Measurements from ENCODE around the gene RNU6-1.

Gene RNU6-1

DNA sequence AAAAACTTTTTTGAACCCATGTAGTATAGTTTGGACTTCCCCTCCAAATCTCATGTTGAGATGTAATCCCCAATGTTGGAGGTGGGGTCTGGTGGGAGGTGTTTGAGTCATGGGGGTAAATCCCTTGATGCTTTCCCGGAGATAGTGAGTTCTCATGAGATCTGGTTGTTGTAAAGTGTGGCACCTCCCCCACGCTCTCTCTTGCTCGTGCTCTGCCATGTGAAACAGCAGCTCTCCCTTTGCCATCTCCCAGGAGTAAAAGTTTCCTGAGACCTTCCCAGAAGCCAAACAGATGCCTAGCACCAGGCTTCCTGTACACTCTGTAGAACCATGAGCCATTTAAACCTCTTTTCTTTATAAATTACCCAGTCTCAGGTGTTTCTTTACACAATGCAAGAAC is 16.0 kb upstream of the RNU6-1 start:
- no peak for DNase-seq

DNA sequence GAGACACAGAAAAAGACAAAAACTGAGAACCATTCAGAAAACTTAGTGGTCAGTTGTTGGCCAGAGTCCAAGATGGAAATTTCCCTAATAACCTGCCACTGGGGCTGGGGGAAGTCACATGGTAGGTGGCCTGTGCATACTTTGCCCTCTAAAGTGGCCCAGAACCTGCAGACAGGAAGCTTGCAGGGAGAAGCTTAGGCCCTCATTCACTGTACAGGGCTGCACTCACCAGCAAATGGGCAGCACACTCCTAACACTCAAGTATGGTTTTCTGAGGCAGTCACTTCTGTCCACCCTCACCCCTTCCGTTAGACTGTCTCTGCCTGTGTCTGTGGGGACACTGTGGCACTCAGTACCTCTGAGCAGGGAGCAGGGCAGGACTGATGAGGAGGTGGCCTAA is 14.5 kb upstream of the RNU6-1 start:
- no peak for DNase-seq

DNA sequence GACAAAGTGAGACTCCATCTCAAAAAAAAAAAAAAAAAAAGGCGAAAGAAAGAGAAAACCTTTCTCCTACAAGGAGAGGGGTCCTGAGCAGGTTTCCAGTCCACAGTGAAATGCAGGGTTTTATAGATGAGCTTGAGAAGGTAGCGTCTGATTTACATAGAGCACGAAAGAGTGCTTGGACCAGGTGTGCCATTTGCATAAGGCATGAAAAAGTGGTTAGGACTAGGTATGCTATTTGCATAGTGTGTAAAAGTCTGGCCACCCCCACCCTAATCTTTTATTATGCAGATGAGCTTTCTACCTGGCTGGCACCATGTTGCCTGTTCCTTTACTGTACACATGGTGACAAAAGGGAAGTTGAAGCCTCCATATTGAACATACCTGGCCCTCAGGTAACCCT is 13.6 kb upstream of the RNU6-1 start:
- no peak for DNase-seq

DNA sequence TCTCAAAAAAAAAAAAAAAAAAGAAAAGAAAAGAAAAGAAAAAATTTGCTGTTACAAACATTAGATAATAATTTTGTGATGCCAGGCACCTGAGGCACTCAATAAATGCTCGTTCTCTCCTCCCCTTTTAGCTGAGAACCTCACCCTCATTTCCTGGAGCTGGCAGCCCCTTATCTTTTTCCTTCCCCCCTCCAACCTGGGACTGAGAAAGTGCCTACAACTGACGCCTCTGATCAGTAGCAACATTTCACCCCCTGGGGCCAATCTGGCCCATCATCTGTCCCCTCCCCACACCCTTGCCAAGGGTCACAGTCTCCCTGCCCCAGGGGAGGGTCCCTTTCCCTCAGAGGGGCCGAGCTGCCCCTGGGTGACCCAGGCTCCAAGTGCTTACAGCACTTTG is 12.6 kb upstream of the RNU6-1 start:
- no peak for DNase-seq

DNA sequence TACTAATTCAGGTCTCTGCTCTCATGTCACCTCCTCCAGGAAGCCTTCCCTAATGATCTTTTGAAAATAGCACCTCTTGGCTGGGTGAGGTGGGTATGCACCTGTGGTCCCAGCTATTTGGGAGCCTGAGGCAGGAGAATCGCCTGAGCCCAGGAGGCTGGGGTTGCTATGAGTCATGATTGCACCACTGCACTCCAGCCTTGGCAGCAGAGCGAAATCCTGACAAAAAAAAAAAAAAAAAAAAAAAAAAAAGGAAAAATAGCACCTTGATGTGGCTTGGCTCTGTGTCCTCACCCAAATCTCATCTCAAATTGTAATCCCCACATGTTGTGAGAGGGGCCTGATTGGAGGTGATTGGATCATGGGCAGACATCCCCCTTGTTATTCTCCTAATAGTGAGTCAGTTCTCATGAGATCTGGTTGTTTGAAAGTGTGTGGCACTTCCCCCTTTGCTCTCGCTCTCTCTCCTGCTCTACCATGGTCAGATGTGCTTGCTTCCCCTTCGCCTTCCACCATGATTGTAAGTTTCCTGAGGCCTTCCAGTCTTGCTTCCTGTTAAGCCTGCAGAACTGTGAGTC is 11.2 kb upstream of the RNU6-1 start:
- no peak for DNase-seq

DNA sequence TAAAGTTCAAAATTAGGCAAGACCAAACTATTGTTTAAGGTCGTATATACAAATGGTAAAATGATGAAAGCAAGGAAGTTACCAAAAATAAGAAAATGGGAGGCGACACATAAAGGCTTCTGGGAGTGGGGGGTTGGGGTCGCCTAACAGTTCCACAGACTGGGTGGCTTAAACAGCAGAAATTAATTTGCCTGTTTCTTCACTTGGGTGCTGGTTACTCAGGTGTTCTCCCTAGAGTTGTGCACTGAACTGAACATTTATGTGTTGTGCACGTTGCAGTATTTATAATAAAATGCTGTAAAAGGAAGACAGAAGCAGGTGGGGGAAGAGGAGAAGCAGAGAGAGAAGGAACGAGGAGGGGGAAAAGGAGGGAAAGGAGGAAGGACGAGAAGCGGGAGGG is 10.5 kb upstream of the RNU6-1 start:
- DNase-seq: no peak

DNA sequence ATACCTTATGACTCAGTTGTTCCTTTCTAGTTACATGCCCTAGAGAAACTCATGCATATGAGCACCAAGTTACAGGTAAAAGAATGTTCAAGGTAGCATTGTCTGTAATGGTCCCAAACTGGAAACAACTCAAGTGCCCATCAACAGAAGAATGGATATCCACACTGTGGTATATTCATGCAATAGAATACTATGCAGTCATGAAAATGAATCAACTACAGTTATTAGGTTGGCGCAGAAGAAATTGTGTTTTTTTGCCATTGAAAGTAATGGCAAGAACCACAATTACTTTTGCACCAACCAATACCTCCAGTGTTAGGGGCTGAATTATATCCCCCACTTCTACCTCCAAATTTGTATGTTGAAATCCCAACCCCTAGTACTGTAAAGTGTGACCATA is 9.7 kb upstream of the RNU6-1 start:
- no peak for DNase-seq

DNA sequence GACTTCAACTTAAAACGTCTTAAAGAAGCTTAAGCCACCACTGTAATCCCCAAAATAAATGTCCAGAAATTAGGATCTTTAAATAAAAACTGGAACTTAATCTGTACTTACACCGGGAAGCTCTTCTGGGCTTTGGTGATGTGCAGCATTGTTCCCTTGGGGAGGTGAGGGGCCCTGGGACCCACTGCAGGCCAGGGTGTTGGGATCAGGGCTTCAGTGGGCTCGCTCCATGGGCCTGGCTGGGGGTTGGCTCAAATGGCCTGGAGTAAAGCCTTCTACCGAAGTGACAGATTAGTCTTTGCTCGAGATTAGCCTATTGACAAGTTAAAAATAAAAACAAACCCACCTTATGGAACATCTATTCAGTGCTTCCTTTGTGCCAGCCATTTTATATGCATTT is 6.1 kb upstream of the RNU6-1 start:
- DNase-seq: no peak

DNA sequence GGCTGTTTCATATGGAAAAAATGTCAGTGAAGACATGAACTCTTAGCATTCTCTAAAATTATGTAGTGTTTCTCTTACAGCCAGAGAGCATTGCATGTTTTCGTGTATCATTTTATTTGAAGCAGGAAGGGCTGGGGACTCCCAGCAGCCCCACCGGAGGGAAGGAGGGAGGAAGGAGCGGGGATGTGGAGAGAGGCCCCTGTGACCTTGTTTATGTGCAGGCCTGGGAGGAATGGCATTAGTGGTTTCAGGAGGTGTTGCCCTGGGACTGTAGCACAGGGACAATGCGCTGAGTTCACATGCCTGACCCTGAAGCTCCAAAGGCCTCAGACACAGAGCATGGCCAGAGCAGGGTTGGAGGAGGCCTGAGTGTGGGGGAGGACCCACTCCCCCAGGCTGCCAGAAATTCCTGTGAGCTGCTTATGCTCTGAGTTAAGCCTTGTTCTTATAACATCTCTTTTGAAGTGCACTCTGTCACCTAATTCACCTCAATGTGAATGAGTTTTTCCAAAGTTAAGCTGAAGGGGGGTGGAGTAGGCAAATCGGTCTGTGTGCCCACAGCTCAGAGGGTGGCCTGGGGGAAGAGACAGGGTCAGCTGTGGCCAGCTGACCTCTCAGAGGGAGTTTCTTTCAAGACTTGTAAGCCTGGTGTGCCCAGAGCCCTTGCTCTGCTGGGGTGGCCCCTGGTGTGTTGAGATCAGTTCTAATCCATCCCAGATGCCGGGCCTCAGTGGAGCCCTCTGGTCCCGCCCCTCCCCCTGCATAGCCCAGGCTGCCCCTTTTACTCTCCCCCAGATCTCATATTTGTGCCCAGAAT is 3.9 kb upstream of the RNU6-1 start:
- DNase-seq: no peak

DNA sequence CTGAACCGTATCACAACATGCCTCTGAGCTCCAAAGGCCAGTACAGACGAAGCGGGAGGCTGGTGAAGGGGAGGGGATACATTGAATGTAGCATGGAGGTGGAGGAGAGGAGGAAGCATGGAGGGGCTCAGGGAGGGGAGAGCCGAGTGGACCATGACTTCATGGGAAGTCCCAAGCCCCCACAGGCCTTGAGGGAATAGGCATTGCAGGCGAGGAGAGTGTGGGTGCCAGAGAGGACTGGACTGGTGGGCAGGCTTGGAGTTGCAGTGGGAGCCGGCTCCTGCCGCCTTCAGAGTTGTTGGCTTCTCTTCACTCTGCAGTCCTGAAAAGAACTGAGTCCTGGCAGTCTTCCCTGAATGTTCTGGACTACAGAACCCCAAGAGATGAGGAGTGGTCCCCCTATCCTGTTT is 3.3 kb upstream of the RNU6-1 start:
- no peak for DNase-seq

DNA sequence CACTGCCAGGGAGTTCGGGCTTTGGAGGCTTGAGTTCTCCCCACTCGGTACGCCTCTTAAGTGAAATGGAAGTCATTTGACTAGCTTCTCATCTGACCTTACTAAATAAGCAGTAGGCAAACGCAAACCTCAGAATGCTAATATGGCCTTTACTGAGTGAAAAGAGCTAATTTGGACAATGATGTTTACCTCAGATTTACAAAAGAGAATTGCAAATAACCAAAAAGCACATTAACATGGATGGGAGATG is 1.6 kb upstream of the RNU6-1 start:
- no peak for DNase-seq

DNA sequence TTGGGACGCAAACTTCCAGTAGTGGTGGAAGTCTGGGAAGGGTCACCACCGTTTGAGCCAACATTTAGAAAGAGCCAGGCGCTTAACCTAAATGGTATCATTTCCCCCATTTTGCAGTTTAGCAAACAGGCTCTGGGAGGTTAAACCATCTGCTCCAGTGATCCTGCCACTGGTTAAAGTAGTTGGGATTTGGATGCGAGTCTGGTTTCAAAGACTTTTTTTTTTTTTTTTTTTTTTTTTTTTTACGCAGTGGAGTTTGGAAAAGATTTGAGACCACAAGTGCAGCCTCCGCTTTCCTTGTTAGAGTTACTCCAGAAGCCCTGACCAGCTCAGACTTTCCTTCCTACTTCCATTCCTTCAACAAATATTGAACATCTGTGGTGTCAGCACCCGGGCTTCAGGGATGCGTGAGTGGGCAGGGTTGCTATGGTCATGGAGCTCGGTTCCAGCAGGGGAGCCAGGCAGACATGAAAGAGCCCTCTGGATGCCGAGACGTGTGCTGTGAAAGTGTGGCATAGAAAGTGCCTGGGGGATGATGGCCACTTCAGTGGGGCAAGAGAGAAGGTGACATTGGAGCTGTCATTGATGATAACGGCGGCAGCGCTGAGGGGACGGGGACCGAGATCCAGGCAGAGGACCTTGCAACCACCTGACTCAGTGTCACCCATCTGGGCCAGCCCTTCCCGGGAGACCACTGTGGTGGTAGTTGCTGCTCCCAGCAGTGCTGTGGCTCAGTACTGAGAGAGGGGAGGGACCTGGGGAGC is 1.1 kb upstream of the RNU6-1 start:
- DNase-seq: no peak

DNA sequence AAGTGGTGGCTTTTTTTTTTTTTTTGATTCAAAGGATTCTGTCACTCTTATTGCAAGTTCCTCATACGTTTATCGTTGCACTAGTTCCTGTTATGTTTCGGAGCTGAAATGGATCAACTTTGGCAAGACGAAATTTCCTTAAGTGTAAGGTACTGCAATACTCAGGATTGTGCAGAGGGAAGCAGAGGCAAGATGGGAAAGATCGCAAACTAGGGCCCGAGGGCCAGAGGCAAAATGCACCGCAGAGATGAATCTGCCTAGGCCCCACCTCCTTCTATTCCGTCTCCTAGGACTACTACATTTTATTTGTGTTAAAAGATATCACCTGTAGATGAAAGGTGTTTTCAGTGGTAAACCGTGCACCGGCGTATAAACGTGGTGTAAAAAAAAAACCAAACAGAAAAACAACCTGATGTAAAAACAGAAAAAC is 331 bp downstream of the RNU6-1 start:
- no peak for DNase-seq

DNA sequence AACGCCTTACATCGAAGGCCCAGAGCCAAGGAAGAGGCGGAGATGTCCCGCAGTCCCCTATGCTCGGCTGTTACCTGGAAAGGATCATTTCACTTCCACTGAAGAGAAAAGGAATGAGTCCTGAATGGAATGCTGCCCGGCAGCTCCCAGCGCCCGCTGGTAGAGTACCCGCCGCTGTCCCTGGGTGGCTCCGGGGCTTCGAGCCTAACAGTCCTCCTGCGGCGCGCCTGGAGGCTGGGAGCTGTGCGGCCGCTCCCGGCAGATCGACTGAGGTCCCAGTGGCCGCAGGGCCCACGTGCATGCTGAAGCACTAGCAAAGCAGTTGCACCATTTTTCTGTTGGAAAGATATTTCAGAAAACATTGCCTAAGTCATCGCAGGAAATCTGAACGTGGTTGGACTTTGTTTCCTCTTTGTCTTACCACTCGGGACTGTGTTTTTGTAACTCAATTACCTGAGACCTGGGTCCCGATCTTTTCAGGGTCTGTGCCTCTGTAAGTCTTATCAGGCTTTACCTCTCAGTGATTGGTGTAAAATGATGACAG is 984 bp downstream of the RNU6-1 start:
- peak; percentile 20 for DNase-seq

DNA sequence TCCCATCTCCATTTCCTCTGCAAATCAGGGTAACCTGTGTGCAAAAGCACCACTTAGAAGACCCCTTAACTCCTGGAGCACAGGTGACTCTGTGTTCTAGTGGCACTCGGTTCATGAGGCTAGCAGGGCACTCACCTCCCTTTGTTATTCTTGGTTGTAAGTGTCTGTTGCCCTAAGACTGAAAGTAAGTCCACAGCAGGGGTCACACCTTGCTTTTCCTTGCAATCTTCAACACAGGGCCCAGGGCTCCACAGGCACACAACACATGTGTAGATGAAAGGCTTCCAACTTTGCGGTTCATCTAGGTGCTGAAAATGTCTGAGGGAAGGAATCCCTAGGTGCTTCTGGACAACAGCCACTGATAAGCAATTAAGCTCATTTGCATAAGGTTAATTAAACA is 2.9 kb downstream of the RNU6-1 start:
- no peak for DNase-seq

DNA sequence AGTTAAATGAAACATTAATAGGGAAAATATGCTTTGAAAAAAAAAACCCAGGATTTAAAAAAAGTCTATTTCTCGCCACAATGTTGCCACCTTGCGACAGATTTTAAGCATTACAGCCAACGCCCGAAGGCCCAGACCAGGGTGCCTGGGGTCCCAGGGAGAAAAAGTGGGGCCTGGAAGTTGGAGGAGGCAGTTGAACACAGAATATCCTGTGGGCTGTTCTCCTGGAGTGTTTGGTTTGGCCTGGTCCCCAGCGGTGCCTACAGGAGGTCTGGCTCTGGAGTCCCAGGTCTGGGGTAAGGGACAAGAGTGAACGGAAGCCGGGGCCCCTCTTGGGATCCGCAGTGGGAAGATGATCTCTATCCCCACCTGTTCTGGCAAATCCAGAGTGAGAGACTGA is 3.4 kb downstream of the RNU6-1 start:
- peak; percentile 63 for DNase-seq

DNA sequence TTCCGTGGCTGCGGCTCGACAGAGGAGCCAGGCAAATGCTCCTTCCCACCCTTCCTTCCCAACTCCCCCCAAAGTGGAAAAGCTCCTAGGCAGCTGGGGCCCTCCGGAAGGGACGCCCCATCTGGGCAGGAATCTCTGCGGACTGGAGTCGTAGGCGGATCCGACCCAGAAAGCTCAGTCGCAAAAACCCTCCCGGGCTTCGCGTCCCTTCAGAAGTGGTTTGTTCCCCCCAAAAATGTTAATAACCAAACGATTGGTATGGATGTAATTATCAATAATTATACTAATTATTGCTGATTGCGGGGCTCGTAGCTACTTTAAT is 3.8 kb downstream of the RNU6-1 start:
- DNase-seq: peak; percentile 15

DNA sequence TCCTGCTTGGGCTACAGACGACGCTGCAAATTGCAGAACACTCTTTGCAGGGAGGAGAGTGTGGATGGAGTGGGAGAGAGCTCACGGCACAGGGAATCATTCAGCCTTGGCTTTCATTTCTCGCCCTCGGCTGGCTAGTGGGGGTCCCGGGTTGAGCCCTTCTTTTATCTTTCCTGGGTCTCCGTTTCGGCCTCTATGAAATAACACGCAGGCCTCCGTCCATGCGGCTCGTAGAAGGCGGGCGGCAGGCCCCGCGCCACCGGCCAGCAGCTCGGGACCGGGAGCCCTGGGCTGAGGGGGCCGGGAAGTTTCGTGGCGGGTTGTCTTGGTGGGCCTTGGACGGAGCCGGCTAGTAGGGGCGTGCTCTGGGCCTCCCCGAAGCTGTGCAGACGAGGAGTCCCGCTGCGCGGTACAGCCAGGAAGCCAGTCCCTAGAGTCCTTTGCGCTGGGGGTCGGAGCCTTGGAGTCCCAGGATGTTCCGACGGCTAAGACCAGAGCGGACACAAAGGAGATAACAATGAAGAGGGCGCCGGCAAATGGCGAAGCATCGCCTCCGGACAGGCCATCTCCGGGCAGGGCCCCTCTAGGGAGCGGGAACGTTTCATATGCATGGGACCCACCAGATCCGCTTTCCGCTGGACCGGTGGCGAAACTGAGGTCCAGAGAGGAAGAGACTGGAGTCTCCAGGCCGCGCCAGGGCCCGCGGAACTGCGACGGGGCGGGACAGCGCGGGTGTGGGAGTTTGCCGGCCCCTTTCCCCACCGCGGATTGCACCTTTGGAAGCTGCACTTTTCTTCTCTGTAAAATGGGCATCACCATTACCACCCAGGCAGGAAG is 4.3 kb downstream of the RNU6-1 start:
- DNase-seq: peak; percentile 23

DNA sequence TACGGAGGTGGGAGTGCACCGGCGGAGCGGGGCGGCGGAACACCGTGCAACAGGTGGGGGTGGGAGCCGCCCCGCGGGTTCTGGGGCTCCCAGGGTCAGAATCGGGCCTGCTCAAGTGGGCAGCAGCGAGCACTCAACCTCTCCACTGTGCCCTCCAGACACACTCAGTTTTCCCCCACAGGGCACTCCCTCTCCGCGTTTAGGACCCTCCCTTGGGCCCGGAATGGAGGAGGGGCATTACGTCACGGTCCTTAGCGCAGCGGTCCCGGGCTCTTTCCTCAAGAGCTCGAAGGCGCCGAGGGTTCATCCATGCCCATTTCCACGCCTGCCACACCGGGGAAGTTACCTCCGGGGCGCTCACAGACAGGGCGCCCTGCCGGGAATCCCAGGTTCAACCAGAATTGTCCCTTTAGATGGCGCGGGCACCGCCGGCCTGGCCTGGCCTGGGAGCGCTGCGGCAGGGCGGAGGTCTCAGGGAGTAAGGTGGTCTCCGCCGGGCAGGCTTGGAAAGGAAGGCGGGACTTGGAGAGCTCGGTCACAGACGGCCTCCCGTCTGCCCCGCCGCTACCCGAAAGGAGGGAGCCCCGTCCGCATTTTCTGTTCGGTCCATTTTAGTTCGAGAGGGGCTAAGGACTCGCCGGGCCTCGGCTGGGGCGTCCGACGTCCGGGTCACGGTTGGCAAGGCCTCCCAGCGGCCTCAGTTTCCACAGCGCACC is 5.1 kb downstream of the RNU6-1 start:
- peak; percentile 28 for DNase-seq

DNA sequence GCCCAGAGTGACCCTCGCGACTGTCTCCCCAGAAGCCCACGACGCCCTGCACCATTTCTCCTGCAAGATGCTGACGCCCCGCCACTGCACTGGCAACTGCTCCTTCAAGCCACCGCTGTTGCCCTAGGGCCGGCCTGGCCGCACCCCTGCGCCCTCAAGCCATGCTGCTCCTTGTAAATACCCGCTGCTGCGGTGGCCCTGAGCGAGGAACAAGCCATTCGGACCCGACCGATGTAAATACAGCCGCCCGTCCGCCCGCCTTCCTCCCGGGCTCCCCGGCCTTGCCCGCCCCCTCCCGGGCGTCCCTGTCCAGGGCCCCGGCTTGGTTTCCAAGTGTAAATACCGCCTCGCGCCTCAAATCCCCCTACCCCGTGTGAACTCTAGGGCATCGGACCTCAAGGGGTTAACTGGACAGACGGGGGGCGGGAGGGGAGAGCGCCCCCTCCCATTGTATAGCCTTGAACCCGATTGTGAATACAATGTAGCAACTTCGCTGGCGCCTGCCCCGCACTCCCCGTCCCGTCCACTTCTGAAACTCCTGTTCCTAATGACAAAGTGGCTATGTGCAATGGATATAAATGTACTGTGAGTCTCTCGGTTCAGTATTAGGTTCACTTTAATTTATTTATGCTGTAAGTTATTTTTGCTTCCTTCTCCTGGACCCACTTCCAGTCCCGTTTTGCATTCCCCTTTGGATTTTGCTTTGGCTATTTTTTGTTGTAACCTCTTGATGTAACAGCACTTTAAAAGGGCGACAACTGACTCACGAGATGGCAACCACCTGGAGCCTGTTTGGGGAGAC is 5.9 kb downstream of the RNU6-1 start:
- peak; percentile 52 for DNase-seq

DNA sequence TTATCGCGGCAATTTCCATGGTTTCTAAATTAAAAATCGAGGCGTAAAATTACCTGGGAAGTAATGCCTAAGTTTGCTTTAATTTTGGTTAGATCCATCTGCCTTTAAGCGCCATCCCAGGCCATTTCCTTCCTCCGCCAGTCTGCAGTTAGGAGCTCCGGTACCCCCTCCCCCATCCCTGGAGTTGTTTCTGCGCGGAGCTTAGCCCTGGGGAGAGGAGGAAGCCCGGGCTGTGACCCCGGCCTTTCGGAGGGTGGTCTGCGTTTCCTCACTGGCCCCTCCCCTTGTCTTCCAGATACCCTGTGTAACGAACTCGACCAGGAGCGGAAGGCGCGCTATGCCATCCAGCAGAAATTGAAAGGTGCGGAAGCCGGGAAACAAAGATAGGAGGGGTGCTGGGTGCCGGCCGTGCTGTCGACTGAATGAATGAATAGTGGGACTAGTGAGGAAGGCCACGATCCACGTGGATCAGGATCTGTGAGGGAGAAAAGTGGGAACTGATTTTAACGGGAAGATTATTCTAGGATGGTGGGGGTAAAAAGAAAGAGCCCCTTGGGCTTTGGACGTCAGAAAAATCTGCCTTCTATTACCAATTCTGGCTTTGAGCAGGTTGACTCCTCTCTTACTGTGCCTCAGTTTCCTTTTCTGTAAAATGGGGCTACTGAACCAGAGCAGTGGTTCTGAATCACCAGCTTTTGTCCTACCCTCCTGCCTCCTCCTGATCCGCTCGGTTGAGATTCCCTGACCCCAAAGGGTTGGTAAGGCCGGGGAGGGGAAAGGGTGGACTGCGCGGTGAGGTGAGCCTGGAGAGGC is 6.7 kb downstream of the RNU6-1 start:
- no peak for DNase-seq

All from activated CD4-positive, alpha-beta T cell treated with anti-CD3 and anti-CD28 coated beads for 48 hours (primary cell).